PFSK-1 (cell line): ENCODE results near the gene KAT7.

Experiments used
- FOXP2 ChIP-seq: optimal IDR thresholded peaks from 2 replicates; pipeline ENCODE3; 2011; ENCODE audit warnings: borderline replicate concordance, control low read depth, inconsistent platforms; ENCODE audit not compliant: insufficient read depth; ENCODE audit errors: extremely low read length, extremely low read depth
- POLR2AphosphoS5 ChIP-seq: IDR thresholded peaks from 2 replicates; pipeline ENCODE4 v1.6.1; 2012; ENCODE audit warnings: low read depth, mild to moderate bottlenecking, control low read depth, low read length, moderate library complexity
- SIN3A ChIP-seq: IDR thresholded peaks from 2 replicates; pipeline ENCODE4 v1.6.1; 2012; ENCODE audit warnings: mild to moderate bottlenecking, low read length, moderate library complexity, borderline replicate concordance; ENCODE audit not compliant: insufficient read depth
- TAF1 ChIP-seq: IDR thresholded peaks from 2 replicates; pipeline ENCODE4 v1.6.1; 2012; ENCODE audit warnings: low read length, control low read depth, borderline replicate concordance; ENCODE audit not compliant: insufficient read depth
- TF ChIP-seq, protein P1 (sequence below), 2 experiments: IDR thresholded peaks; 2 replicates each; pipeline versions ENCODE4 v1.6.1 to v1.8.0; 2011 to 2012; ENCODE audit warnings: low read depth in 2 of 2, low read length in 2 of 2, control low read depth in 1 of 2, inconsistent platforms in 1 of 2, mild to moderate bottlenecking in 1 of 2, moderate library complexity in 1 of 2; ENCODE audit not compliant: insufficient read depth in 1 of 2

Gene KAT7

DNA sequence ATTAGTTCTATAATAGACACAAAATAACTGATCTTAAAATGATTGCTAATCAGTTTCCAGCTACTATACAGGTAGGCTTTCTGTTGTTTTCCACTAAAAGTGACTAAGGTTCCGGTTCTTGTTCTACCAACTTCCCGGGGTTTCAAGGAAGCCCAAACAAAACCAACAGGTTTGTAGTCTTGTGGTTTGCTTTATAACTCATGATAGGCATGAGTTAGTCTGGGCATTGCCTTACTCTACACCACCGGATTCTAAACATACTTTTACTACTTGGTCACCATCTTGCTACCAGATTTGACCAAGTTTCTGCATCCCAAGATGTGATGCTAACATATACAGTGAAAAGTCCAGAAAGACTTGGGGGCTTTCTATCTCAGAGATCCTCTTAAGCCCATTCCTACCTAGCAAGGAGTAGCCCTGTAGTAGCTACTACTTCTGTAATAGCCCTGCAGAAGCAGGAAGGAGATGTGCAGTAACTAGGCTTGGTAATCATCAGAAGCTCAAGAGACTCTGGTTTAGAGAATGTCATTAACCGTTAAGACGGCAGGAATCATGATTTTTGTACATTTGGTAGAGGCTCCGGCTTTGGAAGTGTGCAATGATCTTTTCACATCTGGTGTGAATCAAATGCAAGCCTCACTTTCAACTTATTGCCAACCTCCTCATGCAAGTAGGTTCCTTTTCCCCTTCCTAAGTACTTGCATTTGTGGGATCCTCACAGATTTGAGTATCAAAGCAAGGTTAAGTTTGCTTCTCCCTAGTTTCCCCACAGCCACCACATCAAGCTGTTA, 26.1 kb upstream of the KAT7 start:
- no peak for TF ChIP-seq TAF1
- no peak for TF ChIP-seq POLR2AphosphoS5
- TF ChIP-seq SIN3A, result no peak
- TF ChIP-seq FOXP2, result no peak
- TF ChIP-seq, protein P1, sequence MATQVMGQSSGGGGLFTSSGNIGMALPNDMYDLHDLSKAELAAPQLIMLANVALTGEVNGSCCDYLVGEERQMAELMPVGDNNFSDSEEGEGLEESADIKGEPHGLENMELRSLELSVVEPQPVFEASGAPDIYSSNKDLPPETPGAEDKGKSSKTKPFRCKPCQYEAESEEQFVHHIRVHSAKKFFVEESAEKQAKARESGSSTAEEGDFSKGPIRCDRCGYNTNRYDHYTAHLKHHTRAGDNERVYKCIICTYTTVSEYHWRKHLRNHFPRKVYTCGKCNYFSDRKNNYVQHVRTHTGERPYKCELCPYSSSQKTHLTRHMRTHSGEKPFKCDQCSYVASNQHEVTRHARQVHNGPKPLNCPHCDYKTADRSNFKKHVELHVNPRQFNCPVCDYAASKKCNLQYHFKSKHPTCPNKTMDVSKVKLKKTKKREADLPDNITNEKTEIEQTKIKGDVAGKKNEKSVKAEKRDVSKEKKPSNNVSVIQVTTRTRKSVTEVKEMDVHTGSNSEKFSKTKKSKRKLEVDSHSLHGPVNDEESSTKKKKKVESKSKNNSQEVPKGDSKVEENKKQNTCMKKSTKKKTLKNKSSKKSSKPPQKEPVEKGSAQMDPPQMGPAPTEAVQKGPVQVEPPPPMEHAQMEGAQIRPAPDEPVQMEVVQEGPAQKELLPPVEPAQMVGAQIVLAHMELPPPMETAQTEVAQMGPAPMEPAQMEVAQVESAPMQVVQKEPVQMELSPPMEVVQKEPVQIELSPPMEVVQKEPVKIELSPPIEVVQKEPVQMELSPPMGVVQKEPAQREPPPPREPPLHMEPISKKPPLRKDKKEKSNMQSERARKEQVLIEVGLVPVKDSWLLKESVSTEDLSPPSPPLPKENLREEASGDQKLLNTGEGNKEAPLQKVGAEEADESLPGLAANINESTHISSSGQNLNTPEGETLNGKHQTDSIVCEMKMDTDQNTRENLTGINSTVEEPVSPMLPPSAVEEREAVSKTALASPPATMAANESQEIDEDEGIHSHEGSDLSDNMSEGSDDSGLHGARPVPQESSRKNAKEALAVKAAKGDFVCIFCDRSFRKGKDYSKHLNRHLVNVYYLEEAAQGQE (IDR thresholded peaks at IDR 0.05; ENCODE audit: insufficient read depth in 1 of 2, low read depth in 2 of 2, low read length in 2 of 2), result no peak

DNA sequence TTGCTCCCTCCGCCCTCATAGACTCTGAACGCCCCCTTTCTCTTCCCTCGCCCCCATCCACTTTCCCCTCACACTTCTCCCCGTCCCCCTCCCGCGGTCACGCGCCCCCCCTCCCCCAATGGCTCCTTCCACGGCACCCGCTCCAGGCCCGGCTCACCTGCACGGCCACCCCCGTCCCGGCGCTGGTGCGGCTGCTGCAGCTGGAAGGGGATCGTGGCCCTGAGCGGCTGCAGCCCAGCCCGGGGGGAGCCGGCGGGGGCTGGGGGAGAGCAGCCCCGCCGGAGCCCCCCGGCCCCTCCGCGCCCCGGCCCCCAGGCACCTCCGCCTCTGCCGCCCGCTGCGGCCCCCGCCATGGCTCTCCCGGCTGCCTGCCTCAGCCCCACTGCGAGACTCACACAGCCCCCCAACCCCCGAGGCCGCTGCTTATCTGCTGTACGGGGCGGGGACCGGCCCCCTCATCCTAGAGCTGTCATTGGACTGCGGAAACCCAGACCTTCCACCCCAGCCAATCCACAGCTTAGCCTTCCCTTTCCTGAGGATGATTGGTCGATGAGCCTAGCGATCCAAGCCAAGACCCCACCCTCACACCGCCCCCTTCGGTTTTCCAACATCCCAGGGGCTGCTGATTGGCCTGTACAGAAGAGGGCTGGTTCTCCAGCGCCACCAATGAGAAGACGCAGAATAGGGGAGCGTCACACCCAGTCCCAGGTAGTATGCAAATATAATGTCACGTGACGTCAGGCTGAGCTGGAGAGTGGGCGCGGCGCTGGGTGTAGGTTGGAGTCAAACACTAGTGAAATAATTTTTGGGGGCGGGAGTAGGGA, 24.5 kb upstream of the KAT7 start, which contains the start of gene FAM117A:
Gene FAM117A, minus strand, starts transcription at position 397 of the 824 bp plus-strand sequence. Its CDS starts 44 bp downstream, at position 353.
- TF ChIP-seq POLR2AphosphoS5 (peak; percentile 64; the same call in 1 of the 2 replicates), SIN3A (no peak), FOXP2 (peak; percentile 21), TAF1 (no peak)
- TF ChIP-seq, protein P1 (IDR thresholded peaks at IDR 0.05; ENCODE audit: insufficient read depth in 1 of 2, low read depth in 2 of 2, low read length in 2 of 2), result no peak

DNA sequence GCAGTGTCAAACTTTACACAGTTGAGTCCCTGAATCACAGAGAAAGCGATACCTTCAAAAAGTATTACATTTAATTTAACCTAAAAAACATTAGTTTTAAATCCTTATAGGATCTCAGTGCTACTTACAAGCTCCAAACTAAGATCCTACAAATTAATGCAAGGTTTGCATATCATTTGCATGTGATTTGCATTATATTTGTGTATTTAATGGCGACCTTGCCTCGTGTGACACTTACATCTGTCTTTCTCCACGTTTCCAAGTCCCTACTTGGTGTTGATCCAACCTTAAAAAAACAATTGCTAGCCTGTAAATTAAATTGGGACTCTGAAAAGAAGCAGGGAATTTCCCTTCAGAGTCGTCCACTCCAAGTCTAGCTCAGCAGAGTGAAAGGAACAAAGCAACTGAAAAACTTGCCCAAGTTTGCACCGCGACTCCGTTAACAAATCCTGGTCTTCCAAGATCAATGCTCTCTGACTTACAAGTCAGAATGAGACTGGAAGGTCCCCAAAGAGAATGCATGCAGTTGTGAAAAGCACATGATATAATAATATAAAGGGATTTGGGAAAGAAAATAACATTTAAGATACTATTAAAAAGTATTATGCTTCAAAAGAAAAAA, 23.8 kb upstream of the KAT7 start:
- TF ChIP-seq, protein P1 (IDR thresholded peaks at IDR 0.05; ENCODE audit: insufficient read depth in 1 of 2, low read depth in 2 of 2, low read length in 2 of 2), result no peak
- TF ChIP-seq FOXP2, result no peak
- TF ChIP-seq SIN3A, result no peak
- no peak for TF ChIP-seq TAF1
- no peak for TF ChIP-seq POLR2AphosphoS5

DNA sequence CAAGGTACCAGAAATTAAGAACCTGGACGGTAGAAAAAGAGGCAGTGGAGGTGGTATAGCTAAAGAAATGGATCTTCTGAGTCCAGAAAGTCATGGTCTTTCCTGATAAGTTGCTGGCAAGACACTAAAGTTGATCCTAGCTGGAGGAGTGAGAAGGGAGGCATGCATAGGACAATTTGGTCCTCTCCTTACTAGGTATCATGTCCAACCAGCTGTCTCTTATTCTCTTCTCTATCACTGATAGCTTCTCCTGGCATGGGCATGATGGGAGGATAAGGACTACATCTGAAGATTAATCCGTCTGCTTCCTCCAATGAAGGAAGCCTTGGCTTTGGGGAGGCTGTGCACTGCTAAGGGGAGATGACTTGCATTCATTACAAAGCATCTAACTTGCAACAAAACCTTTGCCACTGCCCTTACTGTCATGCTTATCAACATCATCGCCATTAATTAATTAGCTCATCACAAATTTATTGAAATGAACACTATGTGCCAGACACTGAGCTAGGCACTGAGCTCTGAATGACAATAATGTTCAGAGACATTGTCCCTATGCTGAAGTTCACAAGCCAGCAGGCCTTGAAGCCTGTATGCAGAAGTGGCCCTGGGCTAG, 21.5 kb upstream of the KAT7 start:
- TF ChIP-seq SIN3A (no peak), FOXP2 (no peak), TAF1 (no peak), POLR2AphosphoS5 (no peak)
- TF ChIP-seq, protein P1 (IDR thresholded peaks at IDR 0.05; ENCODE audit: insufficient read depth in 1 of 2, low read depth in 2 of 2, low read length in 2 of 2), result no peak
